GM19467 (cell line): ENCODE results near the gene CD86.

Experiments
- ATAC-seq: cut with Tn5 transposase; IDR thresholded peaks from one replicate; pipeline ENCODE4 v1.9.1; 2021; ENCODE audit warnings: mild to moderate bottlenecking, moderate library complexity; ENCODE audit not compliant: unreplicated experiment

CD86 gene

GRCh38 chr3:122058294-122058693, 3.1 kb downstream of the CD86 start:
- ATAC-seq = no peak

- ATAC-seq = no peak
Observed at GRCh38 chr3:122060040-122060698, 5.0 kb downstream of the CD86 start.

GRCh38 chr3:122063908-122064307, 8.7 kb downstream of the CD86 start:
- ATAC-seq = no peak

- no peak for ATAC-seq
Observed at GRCh38 chr3:122064326-122064725, 9.2 kb downstream of the CD86 start.

GRCh38 chr3:122066331-122067213, 11.4 kb downstream of the CD86 start:
- peak; percentile 6 for ATAC-seq

GRCh38 chr3:122067214-122067550, 12.0 kb downstream of the CD86 start:
- ATAC-seq = peak; percentile 43

GRCh38 chr3:122067588-122068240, 12.6 kb downstream of the CD86 start:
- peak; percentile 29 for ATAC-seq

- ATAC-seq = peak; percentile 48
Observed at GRCh38 chr3:122074621-122075265, 19.6 kb downstream of the CD86 start.

GRCh38 chr3:122076491-122077292, 21.5 kb downstream of the CD86 start:
- peak; percentile 4 for ATAC-seq

- ATAC-seq = peak; percentile 22
Observed at GRCh38 chr3:122077293-122078234, 22.4 kb downstream of the CD86 start.

GRCh38 chr3:122078235-122078935, 23.2 kb downstream of the CD86 start:
- no peak for ATAC-seq

GRCh38 chr3:122079524-122080206, 24.5 kb downstream of the CD86 start:
- no peak for ATAC-seq

GRCh38 chr3:122080207-122080587, 25.0 kb downstream of the CD86 start:
- no peak for ATAC-seq

- ATAC-seq = peak; percentile 38
Observed at GRCh38 chr3:122081543-122082247, 26.5 kb downstream of the CD86 start.

- ATAC-seq = no peak
Observed at GRCh38 chr3:122082357-122082756, 27.2 kb downstream of the CD86 start.

GRCh38 chr3:122084799-122085198, 29.6 kb downstream of the CD86 start:
- ATAC-seq = no peak

GRCh38 chr3:122085673-122086072, 30.5 kb downstream of the CD86 start:
- ATAC-seq = no peak

GRCh38 chr3:122088531-122088930, 33.4 kb downstream of the CD86 start:
- ATAC-seq = no peak
